K562 (cell line): ENCODE data around the gene PGAP3. TPM values are rescaled to one million over a fixed set of nuclear protein-coding genes. Genes with fewer than 3 reads are reported as not detected.

Source experiments
- ATAC-seq: fragments of 200-7000 bp; cut with Tn5 transposase; 3 replicates; pipeline ENCODE4 v1.9.1; 2020; ENCODE audit warnings: moderate library complexity
- BruUV-seq: library from RNA; stranded (reverse); fragments of 400-500 nt; replicated peaks from 2 replicates; lab custom pipeline; 2021; lab: Mats Ljungman, UMichigan
- CTCF ChIA-PET: fragments of 300-600 bp; formaldehyde crosslinking; extraction: SDS; loops from one replicate; lab custom pipeline; 2021; ENCODE audit warnings: low intra/inter-chr PET ratio; lab: Yijun Ruan, JAX
- POLR2A ChIA-PET: fragments of 300-600, 350-650 bp; sonication (Branson Sonifier 250); formaldehyde crosslinking; extraction: SDS; loops from one replicate; lab custom pipeline; 2021; ENCODE audit warnings: antibody characterized with exemption, inconsistent platforms; lab: Yijun Ruan, JAX
- DNase-seq, 4 experiments: peaks; one replicate each; pipeline versions ENCODE4 v3.0.0 to v3.0.0-alpha.2; 2011 to 2018; ENCODE audit warnings: low spot score in 3 of 4, mixed read lengths in 3 of 4; ENCODE audit errors: extremely low read depth in 1 of 4
- FAIRE-seq: peaks from 2 replicates; lab custom pipeline; 2011; peaks lifted over from hg19 to GRCh38; lab: Jason Lieb, UNC
- H2AFZ ChIP-seq: 2 replicates; pipeline ENCODE4 v1.6.0; 2011; ENCODE audit warnings: low read depth, low read length, control low read depth, inconsistent platforms
- H3K27ac ChIP-seq: fragments of 200-600 bp; 3 replicates; pipeline ENCODE4 v1.8.0; 2011; ENCODE audit warnings: low read depth, mild to moderate bottlenecking, control low read depth, inconsistent platforms, low read length, moderate library complexity, mixed read lengths; ENCODE audit errors: extremely low read depth
- H3K27me3 ChIP-seq, 2 experiments: fragments of 300-600 bp in 1 of 2; 2 replicates in 1 of 2; 3 replicates in 1 of 2; pipeline versions ENCODE4 v1.6.0 to v1.8.0; 2011; ENCODE audit warnings: inconsistent platforms in 2 of 2, low read length in 2 of 2, mild to moderate bottlenecking in 1 of 2, mixed read lengths in 1 of 2, moderate library complexity in 1 of 2; ENCODE audit not compliant: control insufficient read depth in 2 of 2, insufficient read depth in 2 of 2
- H3K36me3 ChIP-seq: fragments of 300-600 bp; 3 replicates; pipeline ENCODE4 v1.8.0; 2011; ENCODE audit warnings: mild to moderate bottlenecking, low read length, inconsistent platforms; ENCODE audit not compliant: control insufficient read depth, insufficient read depth
- H3K4me1 ChIP-seq, 2 experiments: fragments of 200-600 bp in 1 of 2; replicated peaks in 1 of 2; 2 replicates in 1 of 2; 3 replicates in 1 of 2; pipeline versions ENCODE4 v1.5.1 to v1.8.0; 2011; ENCODE audit warnings: inconsistent platforms in 2 of 2, low read length in 2 of 2, mild to moderate bottlenecking in 1 of 2, mixed read lengths in 1 of 2, moderate library complexity in 1 of 2; ENCODE audit not compliant: control insufficient read depth in 2 of 2, insufficient read depth in 2 of 2
- H3K4me2 ChIP-seq: 2 replicates; pipeline ENCODE4 v1.6.1; 2011; ENCODE audit warnings: low read length, control low read depth, inconsistent platforms, mixed read lengths; ENCODE audit not compliant: insufficient read depth
- H3K4me3 ChIP-seq: fragments of 200-600 bp; sonication (generic), shearing (Covaris generic); 2 replicates; pipeline ENCODE4 v1.5.1; 2016; ENCODE audit warnings: control low read depth, inconsistent platforms
- H3K79me2 ChIP-seq: fragments of 200-600 bp; 3 replicates; pipeline ENCODE4 v1.8.0; 2011; ENCODE audit warnings: low read length, inconsistent platforms; ENCODE audit not compliant: control insufficient read depth, insufficient read depth
- H3K9ac ChIP-seq, 2 experiments: 2 replicates each; pipeline versions ENCODE4 v1.6.0 to v1.6.1; 2011; ENCODE audit warnings: low read depth in 2 of 2, low read length in 2 of 2, control low read depth in 1 of 2, inconsistent platforms in 1 of 2, mild to moderate bottlenecking in 1 of 2, mixed read lengths in 1 of 2; ENCODE audit not compliant: insufficient read depth in 1 of 2
- H3K9me1 ChIP-seq: one replicate; pipeline ENCODE4 v1.6.0; 2011; ENCODE audit warnings: inconsistent platforms, mild to moderate bottlenecking, low read length, moderate library complexity; ENCODE audit not compliant: control insufficient read depth, insufficient read depth
- H3K9me3 ChIP-seq: replicated peaks from 2 replicates; pipeline ENCODE4 v1.5.1; 2011; ENCODE audit warnings: low read depth, low read length, inconsistent platforms; ENCODE audit not compliant: control insufficient read depth, insufficient read depth
- H4K20me1 ChIP-seq: replicated peaks from 2 replicates; pipeline ENCODE4 v1.6.1; 2011; ENCODE audit warnings: low read length, inconsistent platforms, mixed read lengths; ENCODE audit not compliant: control insufficient read depth, insufficient read depth
- ADNP ChIP-seq: fragments of 200-800 bp; sonication (Bioruptor generic); IDR thresholded peaks from 2 replicates; pipeline ENCODE4 v1.6.1; 2016; ENCODE audit warnings: missing genetic modification characterization, missing compliant biosample characterization
- CBX3 ChIP-seq, 2 experiments: IDR thresholded peaks; 1 replicate in 1 of 2; 2 replicates in 1 of 2; pipeline ENCODE4 v1.6.1; 2012; ENCODE audit warnings: inconsistent platforms in 2 of 2, low read length in 2 of 2, borderline replicate concordance in 1 of 2, control low read depth in 1 of 2
- CCAR2 ChIP-seq: fragments of 200-400 bp; formaldehyde crosslinking; IDR thresholded peaks from 2 replicates; pipeline ENCODE4 v1.6.1; 2017; ENCODE audit warnings: mild to moderate bottlenecking, low read depth, low read length
- CHD4 ChIP-seq: fragments of 200-600 bp; sonication (generic); IDR thresholded peaks from 3 replicates; pipeline ENCODE4 v1.6.1; 2012; ENCODE audit warnings: low read depth, mild to moderate bottlenecking, mixed read lengths, low read length, inconsistent platforms; ENCODE audit not compliant: insufficient read depth, insufficient replicate concordance, poor library complexity, severe bottlenecking
- ESRRA ChIP-seq: fragments of 450-650 bp; IDR thresholded peaks from 2 replicates; pipeline ENCODE4 v1.6.1; 2014; ENCODE audit warnings: low read depth, mild to moderate bottlenecking, moderate library complexity, borderline replicate concordance
- HDAC1 ChIP-seq, 2 experiments: fragments of 450-650 bp; IDR thresholded peaks; 2 replicates each; pipeline ENCODE4 v1.6.1; 2016 to 2017; ENCODE audit warnings: inconsistent platforms in 1 of 2, mild to moderate bottlenecking in 1 of 2, moderate library complexity in 1 of 2
- HDAC2 ChIP-seq: fragments of 450-650 bp; IDR thresholded peaks from 2 replicates; pipeline ENCODE4 v1.6.1; 2016; ENCODE audit warnings: mild to moderate bottlenecking
- KDM1A ChIP-seq, 2 experiments: fragments of 450-650 bp; IDR thresholded peaks; 2 replicates each; pipeline ENCODE4 v1.6.1; 2016; ENCODE audit warnings: mild to moderate bottlenecking in 2 of 2
- NFIC ChIP-seq: fragments of 450-650 bp; IDR thresholded peaks from 2 replicates; pipeline ENCODE4 v1.6.1; 2017; ENCODE audit warnings: mild to moderate bottlenecking, inconsistent platforms
- RBM25 ChIP-seq: fragments of 200-400 bp; formaldehyde crosslinking; IDR thresholded peaks from 2 replicates; pipeline ENCODE4 v1.6.1; 2018; ENCODE audit warnings: low read length, low read depth, moderate library complexity; ENCODE audit not compliant: severe bottlenecking
- RCOR1 ChIP-seq, 2 experiments: IDR thresholded peaks; 2 replicates each; pipeline ENCODE4 v1.6.1; 2012; ENCODE audit warnings: low read depth in 2 of 2, low read length in 2 of 2, borderline replicate concordance in 1 of 2, improper control_type of control experiment in 1 of 2
- SPI1 ChIP-seq: IDR thresholded peaks from 2 replicates; pipeline ENCODE4 v1.6.1; 2011; ENCODE audit warnings: low read depth, low read length, control low read depth, borderline replicate concordance
- STAT5B ChIP-seq: fragments of 250-450 bp; sonication (Bioruptor Pico); IDR thresholded peaks from 2 replicates; pipeline ENCODE4 v1.8.0; 2021; ENCODE audit warnings: mild to moderate bottlenecking, inconsistent platforms
- ZBTB7A ChIP-seq: IDR thresholded peaks from 2 replicates; pipeline ENCODE4 v1.6.1; 2011; ENCODE audit warnings: low read depth, mild to moderate bottlenecking, low read length, moderate library complexity, borderline replicate concordance; ENCODE audit not compliant: control insufficient read depth
- ZNF282 ChIP-seq: sonication (generic); formaldehyde crosslinking; IDR thresholded peaks from 2 replicates; pipeline ENCODE4 v1.8.1; 2023; ENCODE audit warnings: missing genetic modification reagents
- WGBS: fragments of 100-300 bp; shearing (Covaris generic); methylation state at CpG from one replicate; pipeline ENCODE4 v1.1.6; 2016; ENCODE audit warnings: low coverage, mixed read lengths; ENCODE audit not compliant: insufficient coverage; ENCODE audit errors: missing lambda C conversion rate; 5-methylcytosine and 5-hydroxymethylcytosine counted together
- in situ Hi-C: fragments of 300-500 bp; cut with MboI; formaldehyde crosslinking; loops from 4 replicates; pipeline ENCODE4 v1.15.0; 2018; ENCODE audit warnings: inconsistent platforms, mixed read lengths
- intact Hi-C: fragments of 100-400 bp; cut with micrococcal nuclease; formaldehyde crosslinking; loops from 2 replicates; pipeline ENCODE4 v1.14.2; 2022
- polyA plus RNA-seq, 8 experiments: library from polyadenylated mRNA; depleted of rRNA in 4 of 8; stranded (reverse) in 5 of 8; unstranded in 3 of 8; fragments of >200 nt; fragmentation: Nextera tagmentation in 2 of 8; fragmentation: Illumina TruSeq in 1 of 8; extraction: Ambion mirVana in 2 of 8; extraction: Trizol in 1 of 8; gene quantifications; 2 replicates each; pipeline versions ENCODE4 v1.2.1 to v1.2.3, GENCODE V29; 2011 to 2014; ENCODE audit warnings: inconsistent platforms in 1 of 8, missing spikeins in 1 of 8
- total RNA-seq, 7 experiments: library from RNA; depleted of rRNA in 6 of 7; stranded (reverse); fragments of >200 nt in 6 of 7; fragmentation: Illumina TruSeq in 2 of 7; extraction: Trizol in 2 of 7; gene quantifications; 2 replicates each; pipeline versions ENCODE4 v1.2.1 to v1.2.3, GENCODE V29; 2011 to 2021; ENCODE audit warnings: low replicate concordance in 1 of 7
- TF ChIP-seq, protein P1 (sequence below): fragments of 200-800 bp; sonication (Bioruptor generic); IDR thresholded peaks from 2 replicates; pipeline ENCODE4 v1.6.1; 2017; ENCODE audit warnings: missing genetic modification characterization, missing compliant biosample characterization
- TF ChIP-seq, protein P2 (sequence below): sonication (generic); formaldehyde crosslinking; IDR thresholded peaks from 2 replicates; pipeline ENCODE4 v1.8.0; 2022; ENCODE audit warnings: missing genetic modification reagents, mild to moderate bottlenecking, moderate library complexity, borderline replicate concordance

The PGAP3 gene
- total and polyA plus RNA-seq, 9 of the 15 experiments (the other 6 are each of a cell fraction or from before 2014, with no cell fraction given), result 0.38 to 9.4 (median 4.5) TPM

- DNase-seq, result peak; percentile 60 to 69 (median 68)
- CTCF ChIA-PET, result interaction anchor here (1.3 kb wide), 1 partner anchor 54 kb away, joined by 3 read pairs; no protein-coding TSS in a partner anchor
- TF ChIP-seq HDAC1 (IDR thresholded peaks at IDR 0.05) (peak in 1 of 2 experiments; percentile 53; a peak in 1 of 4 replicates), STAT5B (no peak), CHD4 (peak; percentile 98), NFIC (peak; percentile 91), HDAC2 (peak; percentile 88), CCAR2 (no peak), CBX3 (IDR thresholded peaks at IDR 0.05; ENCODE audit: borderline replicate concordance in 1 of 2, low read length in 2 of 2) (peak in 1 of 2 experiments; percentile 44; a peak in 1 of 3 replicates), ZNF282 (no peak), ESRRA (0 out of 2 replicates have a peak, but pooled peaks have one; percentile 17), SPI1 (peak; percentile 9; the same call in 1 of the 2 replicates), RCOR1 (IDR thresholded peaks at IDR 0.05; ENCODE audit: borderline replicate concordance in 1 of 2, low read depth in 2 of 2, low read length in 2 of 2) (peak; percentile 45 to 88; a peak in 2 of 4 replicates), KDM1A (IDR thresholded peaks at IDR 0.05) (peak; percentile 86 to 90), RBM25 (peak; percentile 93), ADNP (peak; percentile 91), ZBTB7A (peak; percentile 30; the same call in 1 of the 2 replicates)
- TF ChIP-seq, protein P1, sequence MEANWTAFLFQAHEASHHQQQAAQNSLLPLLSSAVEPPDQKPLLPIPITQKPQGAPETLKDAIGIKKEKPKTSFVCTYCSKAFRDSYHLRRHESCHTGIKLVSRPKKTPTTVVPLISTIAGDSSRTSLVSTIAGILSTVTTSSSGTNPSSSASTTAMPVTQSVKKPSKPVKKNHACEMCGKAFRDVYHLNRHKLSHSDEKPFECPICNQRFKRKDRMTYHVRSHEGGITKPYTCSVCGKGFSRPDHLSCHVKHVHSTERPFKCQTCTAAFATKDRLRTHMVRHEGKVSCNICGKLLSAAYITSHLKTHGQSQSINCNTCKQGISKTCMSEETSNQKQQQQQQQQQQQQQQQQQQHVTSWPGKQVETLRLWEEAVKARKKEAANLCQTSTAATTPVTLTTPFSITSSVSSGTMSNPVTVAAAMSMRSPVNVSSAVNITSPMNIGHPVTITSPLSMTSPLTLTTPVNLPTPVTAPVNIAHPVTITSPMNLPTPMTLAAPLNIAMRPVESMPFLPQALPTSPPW (CRISPR knock-in tag), result peak; percentile 48; the same call in 1 of the 2 replicates
- TF ChIP-seq, protein P2, sequence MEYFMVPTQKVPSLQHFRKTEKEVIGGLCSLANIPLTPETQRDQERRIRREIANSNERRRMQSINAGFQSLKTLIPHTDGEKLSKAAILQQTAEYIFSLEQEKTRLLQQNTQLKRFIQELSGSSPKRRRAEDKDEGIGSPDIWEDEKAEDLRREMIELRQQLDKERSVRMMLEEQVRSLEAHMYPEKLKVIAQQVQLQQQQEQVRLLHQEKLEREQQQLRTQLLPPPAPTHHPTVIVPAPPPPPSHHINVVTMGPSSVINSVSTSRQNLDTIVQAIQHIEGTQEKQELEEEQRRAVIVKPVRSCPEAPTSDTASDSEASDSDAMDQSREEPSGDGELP, result no peak
Measured at GRCh38 chr17:39676198-39676819, 11.5 kb downstream of the PGAP3 start.

More at GRCh38 chr17:39676198-39676819, 11.5 kb downstream of the PGAP3 start:
- Histone ChIP-seq H3K9ac (peak overlapping the region in 1 of 2 experiments; percentile 88; a peak in 2 of 4 replicates), H3K27ac (peak overlapping the region; percentile 17; the same call in 1 of the 3 replicates), H3K4me2 (no peak overlapping the region), H3K9me1 (no peaks in the 10 kb centered on the region), H3K27me3 (no peaks in the 10 kb centered on the region), H2AFZ (peak overlapping the region; percentile 33; the same call in 1 of the 2 replicates), H3K36me3 (peaks cover 5% of the 10 kb centered on the region; the same call in 2 of the 3 replicates), H3K4me1 (peaks cover 30 to 68% of the 10 kb centered on the region in 2 experiments; a peak in 4 of 5 replicates), H3K9me3 (no peaks in the 10 kb centered on the region), H3K4me3 (no peak overlapping the region), H4K20me1 (no peaks in the 10 kb centered on the region; the same call in 1 of the 2 replicates), H3K79me2 (no peaks in the 10 kb centered on the region)
- POLR2A ChIA-PET, result interaction anchor here (0.6 to 1.6 kb wide), 4 partner anchors 8 to 98 kb away, joined by 3 to 12 read pairs (median 4); partner anchors contain the start of gene PGAP3
- WGBS, result 38% methylated on average over 7 of the region's 7 CpGs
- intact Hi-C loops (no loop called here), in situ Hi-C loops (no loop called here)
- FAIRE-seq (no peak), ATAC-seq (peak; percentile 32)
- no TSS peak for BruUV-seq
